ENCODE measurements around the gene ATXN7L3. TPM values are rescaled to one million over a fixed set of nuclear protein-coding genes. Genes with fewer than 3 reads are reported as not detected.

ATXN7L3 gene
- total and polyA plus RNA-seq, 9 of the 15 experiments (the other 6 are each of a cell fraction or from before 2014, with no cell fraction given), result 0.62 to 66.1 (median 33.2) TPM

DNA sequence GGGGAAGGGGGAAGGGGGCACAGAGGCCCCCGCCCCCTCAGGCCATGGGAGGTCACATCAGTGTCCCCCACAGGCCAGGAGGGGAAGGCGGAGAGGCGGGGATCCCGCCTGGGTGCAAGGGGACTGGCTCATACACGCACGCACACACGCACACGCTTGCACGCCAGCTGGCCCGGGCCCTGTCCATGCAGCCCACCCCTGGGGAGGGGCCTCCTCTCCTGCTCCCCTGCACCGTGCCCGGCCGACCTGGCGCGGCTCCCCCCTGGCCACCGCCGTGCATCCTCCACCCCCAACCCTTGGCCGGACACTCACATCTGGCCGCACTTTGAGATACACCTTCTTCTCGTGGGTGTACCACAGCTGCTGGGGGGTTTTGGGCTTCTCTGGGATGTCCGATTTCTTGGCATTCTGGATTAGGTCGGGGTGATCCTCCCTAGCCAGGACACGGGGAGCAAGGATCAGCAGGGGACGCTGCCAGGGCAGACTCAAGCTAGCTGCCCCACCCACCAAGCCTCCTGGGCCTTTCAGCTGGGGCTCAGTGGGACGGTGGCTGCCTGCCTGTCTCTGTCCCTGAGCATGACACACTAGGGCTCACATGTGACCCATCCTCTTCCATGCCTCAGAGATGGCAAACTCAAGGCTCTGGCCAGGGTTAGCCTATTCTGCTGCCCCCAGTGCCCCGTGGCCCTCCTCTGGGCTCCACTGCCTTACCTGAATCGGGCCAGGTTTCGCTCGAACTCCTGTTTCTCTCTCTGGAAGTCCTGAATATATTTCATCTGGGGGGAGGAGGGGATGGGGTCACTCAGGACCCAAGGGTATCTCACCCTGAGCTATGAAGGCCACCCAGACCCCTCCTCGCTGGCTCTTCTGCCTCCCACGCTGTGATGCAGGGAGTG, 13.1 kb upstream of the ATXN7L3 start:
- 90% methylated on average over 16 of the region's 31 CpGs for WGBS (ENCODE audit: insufficient coverage, low coverage, missing lambda C conversion rate)
- CTCF ChIA-PET (ENCODE audit: low intra/inter-chr PET ratio), result interaction anchor here (0.6 to 3.9 kb wide), 4 partner anchors 114 to 303 kb away, joined by 4 to 42 read pairs (median 26); partner anchors contain the start of gene GRN

More for the DNA sequence above, 13.1 kb upstream of the ATXN7L3 start:
- H4K20me1 ChIP-seq (replicated peaks; ENCODE audit: control insufficient read depth, insufficient read depth, low read length), result peaks cover 12% of the 10 kb centered on the region
- H3K79me2 ChIP-seq (ENCODE audit: control insufficient read depth, insufficient read depth, low read length), result peaks cover 28% of the 10 kb centered on the region
- peak overlapping the region in 1 of 2 experiments; percentile 64; a peak in 2 of 4 replicates for H3K9ac ChIP-seq (ENCODE audit: insufficient read depth in 1 of 2, low read depth in 2 of 2, low read length in 2 of 2)
- H3K9me1 ChIP-seq (ENCODE audit: control insufficient read depth, insufficient read depth, low read length), result peaks cover 4% of the 10 kb centered on the region
- H3K4me2 ChIP-seq (ENCODE audit: insufficient read depth, low read length), result no peak overlapping the region
- H3K27me3 ChIP-seq (ENCODE audit: control insufficient read depth in 2 of 2, insufficient read depth in 2 of 2, low read length in 2 of 2), result no peaks in the 10 kb centered on the region
- no peaks in the 10 kb centered on the region for H3K9me3 ChIP-seq (replicated peaks; ENCODE audit: control insufficient read depth, insufficient read depth, low read depth, low read length)
- DNase-seq (ENCODE audit: extremely low read depth in 1 of 4, low spot score in 3 of 4), result peak in 2 of 4 experiments; percentile 31 to 37
- H3K27ac ChIP-seq (ENCODE audit: extremely low read depth, low read depth, low read length), result no peak overlapping the region
- no peak for FAIRE-seq
- no peak overlapping the region for H2AFZ ChIP-seq (ENCODE audit: low read depth, low read length)
- intact Hi-C loops (cut with micrococcal nuclease) (no loop called here), in situ Hi-C loops (cut with MboI) (loop anchor here (5.0 kb wide), 1 partner anchor 115 kb away; no protein-coding TSS in a partner anchor)
- peaks cover 26 to 43% of the 10 kb centered on the region in 2 experiments for H3K4me1 ChIP-seq (replicated peaks in 1 of 2; ENCODE audit: control insufficient read depth in 2 of 2, insufficient read depth in 2 of 2, low read length in 2 of 2)
- no peak overlapping the region for H3K4me3 ChIP-seq
- peak; percentile 5 for ATAC-seq
- POLR2A ChIA-PET, result interaction anchor here (0.6 to 3.6 kb wide), 15 partner anchors 8 to 299 kb away, joined by 3 to 16 read pairs (median 4); partner anchors contain the start of genes RUNDC3A, SLC25A39 and UBTF
- BruUV-seq (replicated peaks), result no TSS peak
- peak; percentile 21 for TF ChIP-seq KDM5B (IDR thresholded peaks at IDR 0.05; ENCODE audit: insufficient replicate concordance, low read depth, low read length)
- peak; percentile 84 for TF ChIP-seq RBM22 (IDR thresholded peaks at IDR 0.05; ENCODE audit: low read depth, low read length, poor library complexity, severe bottlenecking)
- TF ChIP-seq POLR2A (conservative IDR thresholded peaks at IDR 0.05), result peak; percentile 61
- peak; percentile 48 for TF ChIP-seq PCBP1 (IDR thresholded peaks at IDR 0.05; ENCODE audit: low read depth, low read length, poor library complexity, severe bottlenecking)
- TF ChIP-seq SUPT5H (IDR thresholded peaks at IDR 0.05), result peak; percentile 59
- peak; percentile 28 for TF ChIP-seq SNRNP70 (optimal IDR thresholded peaks at IDR 0.05; ENCODE audit: low read depth, low read length)
- peak; percentile 76 for TF ChIP-seq POLR2G (IDR thresholded peaks at IDR 0.05; ENCODE audit: low read depth, low read length)
- TF ChIP-seq RBM17 (IDR thresholded peaks at IDR 0.05; ENCODE audit: borderline replicate concordance, low read depth, low read length), result no peak
- no peak for TF ChIP-seq ASH1L (IDR thresholded peaks at IDR 0.05; ENCODE audit: borderline replicate concordance, low read depth, partially characterized antibody)
- no peak for TF ChIP-seq CTBP1 (IDR thresholded peaks at IDR 0.05; ENCODE audit: borderline replicate concordance)
- TF ChIP-seq BCOR (IDR thresholded peaks at IDR 0.05), result no peak
- TF ChIP-seq MYNN (IDR thresholded peaks at IDR 0.05), result 0 out of 2 replicates have a peak, but pooled peaks have one; percentile 9
- TF ChIP-seq MYNN (CRISPR knock-in tag; IDR thresholded peaks at IDR 0.05), result no peak
- peak; percentile 65 for TF ChIP-seq RBFOX2 (IDR thresholded peaks at IDR 0.05; ENCODE audit: low read depth, low read length)
- TF ChIP-seq, protein P1, sequence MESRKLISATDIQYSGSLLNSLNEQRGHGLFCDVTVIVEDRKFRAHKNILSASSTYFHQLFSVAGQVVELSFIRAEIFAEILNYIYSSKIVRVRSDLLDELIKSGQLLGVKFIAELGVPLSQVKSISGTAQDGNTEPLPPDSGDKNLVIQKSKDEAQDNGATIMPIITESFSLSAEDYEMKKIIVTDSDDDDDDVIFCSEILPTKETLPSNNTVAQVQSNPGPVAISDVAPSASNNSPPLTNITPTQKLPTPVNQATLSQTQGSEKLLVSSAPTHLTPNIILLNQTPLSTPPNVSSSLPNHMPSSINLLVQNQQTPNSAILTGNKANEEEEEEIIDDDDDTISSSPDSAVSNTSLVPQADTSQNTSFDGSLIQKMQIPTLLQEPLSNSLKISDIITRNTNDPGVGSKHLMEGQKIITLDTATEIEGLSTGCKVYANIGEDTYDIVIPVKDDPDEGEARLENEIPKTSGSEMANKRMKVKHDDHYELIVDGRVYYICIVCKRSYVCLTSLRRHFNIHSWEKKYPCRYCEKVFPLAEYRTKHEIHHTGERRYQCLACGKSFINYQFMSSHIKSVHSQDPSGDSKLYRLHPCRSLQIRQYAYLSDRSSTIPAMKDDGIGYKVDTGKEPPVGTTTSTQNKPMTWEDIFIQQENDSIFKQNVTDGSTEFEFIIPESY (CRISPR knock-in tag; IDR thresholded peaks at IDR 0.05), result 0 out of 2 replicates have a peak, but pooled peaks have one; percentile 22
- TF ChIP-seq EGR1 (conservative IDR thresholded peaks at IDR 0.05), result 0 out of 2 replicates have a peak, but pooled peaks have one; percentile 16
- peak; percentile 5; the same call in 1 of the 2 replicates for TF ChIP-seq POLR2AphosphoS5 (IDR thresholded peaks at IDR 0.05; ENCODE audit: control insufficient read depth, insufficient read depth, low read depth, low read length)
- peaks cover 92% of the 10 kb centered on the region for H3K36me3 ChIP-seq (ENCODE audit: control insufficient read depth, insufficient read depth, low read length)

Measured in K562 (cell line).